Neural progenitor cell (in vitro differentiated cells): ENCODE data around the gene CBLL1.

ENCODE experiments used
- CTCF ChIP-seq: fragments of 200-600 bp; sonication (generic); IDR thresholded peaks from 2 replicates; pipeline ENCODE4 v1.5.1; 2017; ENCODE audit warnings: antibody characterized with exemption, mild to moderate bottlenecking
- EZH2 ChIP-seq: fragments of 200-600 bp; sonication (generic); IDR thresholded peaks from 2 replicates; pipeline ENCODE4 v1.6.1; 2017; ENCODE audit warnings: antibody characterized with exemption, mild to moderate bottlenecking, moderate library complexity
- EZH2phosphoT487 ChIP-seq: fragments of 200-600 bp; sonication (generic); IDR thresholded peaks from 2 replicates; pipeline ENCODE4 v1.6.1; 2017; ENCODE audit warnings: antibody characterized with exemption

- TF ChIP-seq CTCF (no peak), EZH2 (no peak), EZH2phosphoT487 (no peak)
These were observed 24.3 kb downstream of the CBLL1 start for GRCh38 chr7:107768263-107768662.
